ENCODE results near the gene MZB1.
"Not testable (repeated sequence)": the region's sequence is repeated elsewhere in the genome, so short reads cannot be mapped to it uniquely, and the experiment has no call there.

Gene MZB1

GRCh38 chr5:139374909-139375308 is 14.8 kb downstream of the MZB1 start:
- no peak for DNase-seq (ENCODE audit: low spot score)

- no peak for DNase-seq (ENCODE audit: low spot score)
Observed at GRCh38 chr5:139371482-139372435, 18.0 kb downstream of the MZB1 start.

- no peak for DNase-seq (ENCODE audit: low spot score)
Observed at GRCh38 chr5:139369181-139369580, 20.5 kb downstream of the MZB1 start.

- peak; percentile 24 for DNase-seq (ENCODE audit: low spot score)
Observed at GRCh38 chr5:139368613-139369012, 21.1 kb downstream of the MZB1 start.

- no peak for DNase-seq (ENCODE audit: low spot score)
Observed at GRCh38 chr5:139364466-139364865, 25.2 kb downstream of the MZB1 start.

- no peak for DNase-seq (ENCODE audit: low spot score)
Observed at GRCh38 chr5:139363937-139364336, 25.8 kb downstream of the MZB1 start.

GRCh38 chr5:139361835-139362429 is 27.8 kb downstream of the MZB1 start:
- no peak for DNase-seq (ENCODE audit: low spot score)

- DNase-seq (ENCODE audit: low spot score) = no peak
Observed at GRCh38 chr5:139360384-139360783, 29.3 kb downstream of the MZB1 start.

GRCh38 chr5:139358064-139358463 is 31.6 kb downstream of the MZB1 start:
- no peak for DNase-seq (ENCODE audit: low spot score)

GRCh38 chr5:139355900-139356299 is 33.8 kb downstream of the MZB1 start:
- DNase-seq (ENCODE audit: low spot score) = not testable (repeated sequence)

- DNase-seq (ENCODE audit: low spot score) = no peak
Observed at GRCh38 chr5:139354186-139354585, 35.5 kb downstream of the MZB1 start.

GRCh38 chr5:139347863-139348262 is 41.9 kb downstream of the MZB1 start:
- not testable (repeated sequence) for DNase-seq (ENCODE audit: low spot score)

- not testable (repeated sequence) for DNase-seq (ENCODE audit: low spot score)
Observed at GRCh38 chr5:139345442-139345841, 44.3 kb downstream of the MZB1 start.

- DNase-seq (ENCODE audit: low spot score) = no peak
Observed at GRCh38 chr5:139344177-139344576, 45.5 kb downstream of the MZB1 start.

- DNase-seq (ENCODE audit: low spot score) = no peak
Observed at GRCh38 chr5:139343476-139343875, 46.2 kb downstream of the MZB1 start.

GRCh38 chr5:139342423-139342723 is 47.3 kb downstream of the MZB1 start:
- no peak for DNase-seq (ENCODE audit: low spot score)

GRCh38 chr5:139341689-139342422 is 47.9 kb downstream of the MZB1 start, which contains the start of gene PAIP2:
TSS of gene PAIP2 (plus strand) at chr5:139341854. CDS start at chr5:139363785, 21,931 bp downstream.
- DNase-seq (ENCODE audit: low spot score) = peak; percentile 97

- no peak for DNase-seq (ENCODE audit: low spot score)
Observed at GRCh38 chr5:139341187-139341688, 48.5 kb downstream of the MZB1 start.

- DNase-seq (ENCODE audit: low spot score) = no peak
Observed at GRCh38 chr5:139340051-139340450, 49.7 kb downstream of the MZB1 start.
